Glomerular visceral epithelial cell (primary cell): ENCODE results near the gene PLXDC2.
"Not testable (repeated sequence)": the region's sequence is repeated elsewhere in the genome, so short reads cannot be mapped to it uniquely, and the experiment has no call there.

ENCODE experiments used
- DNase-seq: peaks from one replicate; pipeline ENCODE4 v3.0.0-alpha.2; 2016; ENCODE audit errors: extremely low spot score

Gene PLXDC2

DNA sequence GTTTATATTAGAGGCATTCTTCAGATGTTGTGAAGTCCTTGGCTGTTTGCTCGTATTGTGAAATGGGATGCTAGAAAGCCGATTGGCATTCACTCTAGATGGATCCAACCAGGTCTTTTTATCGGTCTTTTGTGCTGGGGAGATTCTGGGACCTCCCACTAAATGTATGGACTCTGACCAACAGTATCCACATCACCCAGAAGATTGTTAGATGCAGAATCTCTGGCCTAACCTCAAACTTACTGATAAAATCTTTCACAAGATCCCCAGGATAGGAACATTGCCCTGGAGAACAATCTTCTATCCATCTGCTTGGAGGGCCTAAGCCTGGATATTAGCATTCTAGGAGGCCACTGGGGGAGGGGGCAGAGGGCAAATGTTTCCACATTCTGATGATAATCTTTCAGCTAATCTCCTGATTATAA, 160.9 kb downstream of the PLXDC2 start:
- DNase-seq: no peak

DNA sequence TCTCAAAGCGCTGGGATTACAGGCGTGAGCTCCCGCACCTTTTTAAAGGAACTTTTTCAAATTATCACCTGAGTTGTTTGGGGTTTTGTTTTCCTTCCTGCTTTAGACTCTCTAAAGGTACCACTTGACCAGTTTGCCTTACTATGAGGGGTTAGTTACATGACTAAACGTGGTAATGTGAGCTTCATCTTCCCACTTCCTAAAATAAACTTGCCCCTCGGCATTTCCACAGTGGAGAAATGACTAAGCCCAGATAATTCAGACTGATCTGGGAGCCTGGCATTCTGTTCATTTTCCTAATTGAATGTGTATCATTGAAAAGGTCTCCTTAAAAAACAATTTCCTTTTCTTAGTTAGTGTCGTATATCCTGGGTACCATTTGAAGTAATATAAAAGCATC, 163.4 kb downstream of the PLXDC2 start:
- DNase-seq: no peak

DNA sequence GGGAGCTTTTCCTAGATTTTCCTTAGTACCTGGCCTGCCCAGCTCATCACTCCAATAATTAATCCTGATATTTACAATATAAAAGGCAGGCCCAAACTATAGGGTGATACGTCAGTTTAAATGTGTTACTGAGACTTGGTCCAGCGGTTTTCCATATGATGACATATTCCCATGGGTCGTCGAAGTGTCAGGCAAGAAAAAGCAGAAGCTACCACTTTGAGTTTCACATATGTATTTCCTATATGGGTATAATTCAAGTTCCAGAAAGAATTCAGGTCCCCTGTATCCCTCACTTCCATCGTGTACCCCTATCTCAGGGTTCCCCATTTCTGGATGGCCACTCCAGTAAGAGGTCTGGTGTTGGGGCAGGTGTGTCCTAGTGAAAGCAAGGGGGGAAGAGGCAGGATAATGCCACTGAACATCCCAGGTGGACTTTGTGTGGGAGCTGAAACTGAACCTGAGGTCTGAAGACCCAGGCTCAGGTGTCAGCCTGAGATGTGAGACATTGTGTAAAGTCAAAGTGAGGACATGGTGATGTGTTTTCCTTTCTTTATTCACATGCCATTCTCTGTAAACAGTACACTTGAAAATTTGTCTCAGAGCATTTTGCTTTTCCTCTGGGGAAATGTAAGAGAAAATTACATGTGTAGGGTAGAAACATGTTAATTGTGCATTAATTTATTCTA, 167.8 kb downstream of the PLXDC2 start:
- no peak for DNase-seq

DNA sequence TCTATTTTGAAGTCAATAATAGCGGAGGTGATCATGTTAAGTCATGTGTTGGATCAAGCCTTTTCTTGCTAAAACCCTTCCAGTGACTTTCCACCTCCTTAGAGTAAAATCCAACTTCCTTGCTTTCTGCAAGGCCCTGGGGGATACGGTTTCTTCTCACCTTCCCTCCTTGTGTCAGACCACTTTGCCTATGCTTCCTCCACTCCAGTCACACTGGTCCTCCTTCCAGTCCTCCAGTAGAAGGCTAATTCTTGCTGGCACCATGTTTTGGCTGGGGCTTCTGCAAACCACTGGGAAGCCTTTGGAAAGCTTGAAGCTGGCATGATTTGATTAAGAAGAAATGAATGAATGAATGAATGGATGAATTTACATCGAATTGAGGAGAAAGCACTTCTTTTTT, 169.5 kb downstream of the PLXDC2 start:
- DNase-seq: no peak

DNA sequence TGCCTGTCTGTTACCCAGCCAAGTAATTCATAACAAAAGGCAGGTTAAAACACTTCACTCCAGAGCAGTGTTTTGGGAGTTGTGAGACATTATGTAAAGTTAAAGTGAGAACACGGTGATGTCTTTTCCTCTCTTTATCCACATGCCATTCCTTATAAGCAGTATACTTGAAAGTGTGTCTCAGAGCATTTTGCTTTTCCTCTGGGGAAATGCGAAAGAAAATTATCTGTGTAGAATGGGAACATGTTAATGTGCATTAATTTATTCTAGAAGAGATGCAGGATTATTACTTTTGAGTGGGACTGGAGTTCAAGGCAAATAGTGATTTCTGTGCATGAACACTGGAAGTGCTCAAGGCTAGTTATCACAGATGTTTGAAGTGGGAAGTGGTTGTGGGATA, 170.4 kb downstream of the PLXDC2 start:
- no peak for DNase-seq

DNA sequence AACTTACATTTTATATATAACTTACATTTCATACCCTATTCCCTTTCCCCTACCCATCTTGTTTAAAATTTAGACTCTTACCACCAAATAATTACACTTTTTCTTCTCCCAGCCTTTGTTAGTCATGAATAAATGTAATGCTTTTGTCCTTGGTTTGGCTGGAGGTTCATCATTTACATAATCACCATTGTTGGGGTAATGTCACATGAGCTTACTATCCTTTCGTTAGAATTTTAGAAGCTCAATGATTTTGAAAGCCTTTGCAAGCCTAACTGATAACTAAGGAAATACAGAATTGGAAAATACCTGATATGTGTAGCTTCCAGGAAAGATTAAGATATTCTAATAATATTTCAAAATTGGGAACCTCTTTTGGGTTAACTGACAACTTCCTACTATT, 171.7 kb downstream of the PLXDC2 start:
- DNase-seq: no peak

DNA sequence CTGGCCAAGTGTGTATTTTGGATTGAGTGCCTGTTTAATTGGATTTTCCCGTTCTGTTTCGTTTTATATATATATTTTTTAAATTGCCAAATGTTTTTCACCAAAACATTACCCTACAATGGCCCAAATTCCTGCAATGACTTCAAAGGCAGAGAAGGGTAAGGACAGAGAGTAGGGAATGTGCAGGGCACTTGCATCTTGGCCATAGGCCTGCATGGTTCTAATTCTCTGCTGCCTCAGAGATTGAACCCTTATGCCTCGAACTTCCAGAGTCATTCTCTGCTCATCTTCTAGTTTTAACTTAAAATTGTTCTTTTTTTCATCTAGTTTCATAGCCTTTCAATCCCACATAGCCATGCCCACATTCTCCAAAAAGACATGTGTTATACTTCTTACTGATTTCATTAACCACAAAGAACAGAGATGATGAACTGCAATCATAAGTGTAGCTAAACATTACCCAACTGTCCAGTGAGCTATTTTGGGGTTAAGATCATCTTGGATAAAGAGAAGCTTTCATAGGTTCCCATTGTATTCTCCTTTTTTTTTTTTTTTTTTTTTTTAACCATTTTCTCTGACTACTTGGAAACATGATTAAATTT, 177.6 kb downstream of the PLXDC2 start:
- peak; percentile 4 for DNase-seq

DNA sequence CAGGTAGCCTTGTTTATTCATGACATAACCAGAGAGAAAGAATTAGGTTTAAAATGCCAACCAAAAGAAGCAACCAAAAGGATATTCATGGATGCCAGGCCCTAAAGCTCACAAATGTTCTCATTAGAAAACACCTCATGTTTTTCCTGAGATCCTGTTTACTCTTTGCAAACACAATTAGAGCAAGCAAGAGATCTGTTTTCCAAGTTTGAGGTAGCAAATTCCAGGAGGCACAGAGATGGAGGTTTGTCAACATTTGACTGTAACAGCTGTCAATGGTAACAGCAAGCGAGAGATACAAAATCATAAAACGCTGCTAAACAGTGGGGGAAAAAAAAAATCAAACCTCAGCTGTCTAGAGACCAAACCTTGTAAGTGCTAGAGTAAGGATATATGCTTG, 182.2 kb downstream of the PLXDC2 start:
- DNase-seq: no peak

DNA sequence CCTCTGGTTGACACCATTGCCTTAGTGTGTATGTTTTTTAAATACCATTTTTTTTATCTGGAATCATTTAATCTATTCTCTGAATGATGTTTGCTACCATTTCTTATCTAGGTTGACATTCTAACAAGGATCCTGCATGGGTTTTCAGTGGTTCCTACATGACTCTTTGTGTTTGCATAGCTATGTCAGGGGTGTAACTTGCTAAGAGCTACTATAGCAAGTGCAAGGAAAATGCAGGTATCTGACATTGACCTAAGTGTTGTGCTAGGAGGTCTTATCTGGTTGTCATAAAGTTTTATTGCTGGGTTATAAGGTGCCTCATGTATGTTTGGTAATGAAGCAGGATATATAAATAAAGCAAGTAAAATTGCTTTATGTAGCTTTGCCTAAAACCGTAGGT, 183.2 kb downstream of the PLXDC2 start:
- no peak for DNase-seq

DNA sequence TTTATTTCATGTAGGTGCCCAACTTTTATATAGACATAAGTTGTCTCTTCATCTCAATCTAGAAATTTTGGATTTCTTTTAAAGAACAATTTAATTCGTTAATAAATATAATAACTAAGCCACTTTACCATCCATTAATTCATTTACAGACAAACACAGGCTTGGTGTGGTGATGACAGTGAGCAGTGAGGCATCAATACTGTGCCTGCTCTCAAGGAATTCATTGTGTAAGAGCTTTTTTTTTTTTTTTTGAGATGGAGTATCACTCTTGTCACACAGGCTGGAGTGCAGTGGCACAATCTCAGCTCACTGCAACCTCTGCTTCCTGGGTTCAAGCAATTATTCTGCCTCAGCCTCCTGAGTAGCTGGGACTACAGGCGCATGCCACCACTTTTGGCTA, 185.8 kb downstream of the PLXDC2 start:
- not testable (repeated sequence) for DNase-seq

DNA sequence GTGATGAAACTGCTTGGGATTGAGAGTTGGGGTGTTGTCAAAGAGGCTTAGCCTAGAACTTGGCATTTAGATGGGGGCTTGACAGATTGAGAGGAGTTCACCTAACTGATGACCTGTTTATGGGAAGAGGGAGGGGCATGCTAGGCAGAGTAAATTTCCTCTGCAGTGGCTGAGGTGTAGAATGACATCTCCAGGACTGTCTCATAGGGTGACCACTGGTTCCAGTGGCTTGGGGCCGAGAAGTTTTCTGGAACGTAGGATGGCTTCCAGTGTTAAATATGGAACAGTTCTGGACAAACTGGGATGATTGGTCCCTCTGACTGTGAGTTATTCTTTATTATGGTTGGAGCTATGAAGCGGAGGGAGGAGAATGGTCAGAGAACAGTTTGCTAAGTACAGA, 186.4 kb downstream of the PLXDC2 start:
- DNase-seq: no peak

DNA sequence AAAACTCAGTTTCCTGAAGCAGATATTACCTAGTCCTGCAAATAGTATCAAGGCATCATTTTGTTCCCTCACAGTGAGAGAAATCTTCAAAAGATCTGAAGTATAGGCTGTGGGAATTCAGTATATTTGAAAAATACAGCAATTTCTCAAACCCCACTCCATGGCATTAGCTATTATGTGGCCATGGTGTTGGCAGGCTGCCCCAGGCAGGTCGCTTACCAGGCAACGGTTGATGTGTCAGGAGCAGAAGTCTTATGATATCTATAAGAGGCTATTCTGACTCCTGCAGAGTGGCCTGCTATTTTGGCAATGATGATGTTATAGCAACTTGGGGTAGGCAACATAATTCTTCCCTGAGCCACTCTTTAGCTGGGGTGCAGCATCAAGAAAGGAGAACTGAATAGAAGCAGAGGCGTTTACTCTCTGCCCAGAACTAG, 187.9 kb downstream of the PLXDC2 start:
- DNase-seq: no peak

DNA sequence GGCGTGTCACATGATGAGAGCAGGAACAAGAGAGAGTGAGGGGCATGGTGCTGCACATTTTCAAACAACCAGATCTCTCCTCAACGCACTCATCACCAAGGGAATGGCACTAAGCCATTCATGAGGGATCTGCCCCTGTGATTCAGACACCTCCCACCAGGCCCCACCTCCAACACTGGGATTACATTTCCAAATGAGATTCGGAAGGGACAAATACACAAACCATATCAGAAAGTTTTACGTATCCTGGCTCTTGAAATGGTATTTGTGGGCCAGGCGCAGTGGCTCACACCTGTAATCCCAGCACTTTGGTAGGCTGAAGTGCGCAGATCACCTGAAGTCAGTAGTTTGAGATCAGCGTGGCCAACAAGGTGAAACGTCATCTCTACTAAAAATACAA, 189.4 kb downstream of the PLXDC2 start:
- DNase-seq: no peak

DNA sequence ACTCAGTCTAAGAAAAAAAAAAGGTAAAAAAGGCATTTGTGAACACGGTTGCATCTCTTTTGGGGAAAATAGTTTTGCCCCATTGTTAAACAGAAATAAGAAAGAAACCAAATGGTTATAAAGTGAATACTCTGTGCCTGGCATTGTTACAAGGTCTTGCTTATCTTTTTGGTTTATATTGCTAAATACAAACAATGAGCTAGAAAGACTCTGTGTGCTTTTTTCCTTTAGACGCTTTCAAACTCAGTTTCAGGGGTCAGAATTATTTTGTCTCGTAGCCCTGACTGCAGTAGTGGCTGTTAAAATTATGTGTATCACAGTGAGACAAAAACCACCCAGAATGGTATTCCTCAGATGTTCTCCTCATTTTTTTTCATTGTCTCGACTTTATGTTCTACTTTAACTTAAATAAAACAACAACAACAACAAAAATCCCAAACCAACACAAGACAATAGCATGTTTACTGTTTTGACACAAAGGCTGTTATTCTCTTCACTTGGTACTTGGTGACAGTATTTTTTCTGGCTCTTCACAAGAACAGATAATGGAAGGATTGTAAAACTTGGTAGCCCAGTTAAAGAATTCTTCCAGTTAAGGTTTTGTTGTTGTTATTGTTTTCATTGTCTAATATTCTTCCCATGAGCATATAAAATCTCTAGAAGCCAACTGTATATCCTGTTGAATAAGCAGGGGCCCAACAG, 190.1 kb downstream of the PLXDC2 start:
- DNase-seq: no peak

DNA sequence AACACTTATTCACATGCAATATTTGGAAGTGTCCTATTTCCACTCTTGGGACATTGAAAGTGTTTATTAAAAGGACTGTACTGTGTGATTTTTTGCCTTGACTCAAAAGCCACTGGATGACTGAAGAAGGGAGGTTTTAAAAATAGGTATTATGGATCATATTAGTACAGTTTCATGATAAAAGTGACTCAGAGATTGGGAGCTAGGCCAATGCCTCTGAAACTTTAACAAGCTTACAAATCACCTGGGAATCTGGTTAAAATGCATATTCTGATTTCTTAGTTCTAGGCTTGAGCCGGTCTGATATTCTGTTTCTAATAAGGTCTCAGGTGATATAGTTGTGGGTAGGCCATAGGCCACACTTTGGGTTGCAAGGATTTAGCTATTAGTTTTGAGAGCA, 191.2 kb downstream of the PLXDC2 start:
- no peak for DNase-seq

DNA sequence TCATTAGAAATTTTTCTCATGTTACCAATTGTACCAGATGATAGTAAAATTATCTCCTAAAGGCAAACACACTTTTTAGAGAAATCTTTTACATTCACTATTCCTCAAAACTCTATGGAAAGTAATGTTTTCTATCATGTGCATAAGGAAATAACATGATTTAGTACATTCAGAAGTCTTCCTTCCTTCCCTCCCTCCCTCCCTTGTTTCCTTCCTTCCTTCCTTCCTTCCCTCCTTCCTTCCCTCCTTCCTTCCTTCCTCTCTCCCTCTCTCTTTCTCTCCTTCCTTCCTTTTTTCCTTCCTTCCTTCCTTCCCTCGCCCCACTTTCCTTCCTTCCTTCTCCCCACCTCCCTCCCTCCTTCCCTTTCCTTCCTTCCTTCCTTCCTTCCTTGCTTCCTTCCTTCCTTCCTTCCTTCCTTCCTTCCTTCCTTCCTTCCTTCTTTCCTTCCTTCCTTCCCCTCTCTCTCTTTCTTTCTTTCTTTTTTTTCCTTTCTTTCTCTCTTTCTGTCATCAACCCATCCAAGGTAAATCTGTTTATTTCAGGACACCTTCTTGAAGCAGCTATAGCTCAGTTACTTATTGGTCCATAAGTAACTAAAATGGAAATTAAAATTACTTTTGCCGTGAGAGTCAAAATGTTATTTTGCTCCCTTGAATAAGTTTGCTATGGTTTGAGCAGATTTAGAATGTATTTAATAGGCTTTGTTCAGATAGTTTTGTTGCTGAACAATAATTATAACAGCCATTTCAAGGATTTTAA, 197.9 kb downstream of the PLXDC2 start:
- DNase-seq: no peak

DNA sequence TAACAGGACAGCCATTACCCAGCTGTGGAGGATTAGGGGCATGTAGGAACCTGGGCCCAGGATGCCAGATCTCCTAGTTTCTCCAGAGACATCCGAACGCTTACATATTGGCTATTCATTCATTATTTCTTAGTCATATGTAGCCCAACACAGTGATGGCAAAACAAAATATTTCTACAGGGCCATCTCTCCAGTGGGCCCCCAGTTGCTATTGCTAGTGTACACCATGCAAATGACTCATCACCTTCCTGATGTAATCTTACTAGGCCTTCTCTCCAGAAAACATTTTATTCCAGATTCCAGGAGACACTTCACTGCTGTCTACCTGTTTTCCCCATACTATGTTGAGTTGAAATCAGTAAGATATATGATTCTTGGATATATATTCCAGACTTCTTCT, 201.7 kb downstream of the PLXDC2 start:
- DNase-seq: no peak

DNA sequence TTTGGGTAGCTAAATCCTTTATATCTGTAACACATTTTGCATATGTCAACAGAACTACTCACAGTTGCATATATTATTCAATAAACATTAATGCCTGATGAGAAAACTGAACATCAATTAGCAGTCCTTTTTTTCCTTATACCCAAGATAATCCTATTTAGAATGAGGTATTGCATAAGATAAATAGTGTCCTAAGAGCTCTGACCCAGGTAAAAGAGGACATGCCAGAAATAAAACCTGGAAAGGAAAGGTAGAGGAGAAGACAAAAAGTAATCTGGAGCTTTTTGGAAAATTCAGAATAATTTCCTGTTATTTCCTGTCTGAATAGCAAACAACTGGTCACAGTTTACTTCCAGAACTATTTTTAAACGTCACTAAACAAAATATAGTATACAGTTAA, 204.4 kb downstream of the PLXDC2 start:
- DNase-seq: no peak

DNA sequence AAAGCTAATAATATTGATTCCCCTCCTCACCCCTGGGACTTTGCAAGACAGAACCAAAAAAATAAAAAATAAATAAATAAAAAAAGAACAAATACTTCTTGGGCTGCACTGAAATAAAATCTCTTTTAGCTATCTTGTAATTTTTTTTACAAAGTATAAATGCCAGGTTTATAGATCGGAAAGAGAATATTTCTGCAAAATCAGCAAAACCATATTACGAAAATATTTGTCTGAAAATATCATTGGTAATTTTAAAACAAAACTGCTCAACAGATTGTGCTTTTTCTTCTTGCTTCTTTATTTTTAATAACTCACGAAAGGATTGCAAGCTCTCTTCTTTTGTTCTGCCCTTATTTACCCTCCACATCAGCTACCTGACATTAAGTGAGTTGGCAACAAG, 213.3 kb downstream of the PLXDC2 start:
- no peak for DNase-seq

DNA sequence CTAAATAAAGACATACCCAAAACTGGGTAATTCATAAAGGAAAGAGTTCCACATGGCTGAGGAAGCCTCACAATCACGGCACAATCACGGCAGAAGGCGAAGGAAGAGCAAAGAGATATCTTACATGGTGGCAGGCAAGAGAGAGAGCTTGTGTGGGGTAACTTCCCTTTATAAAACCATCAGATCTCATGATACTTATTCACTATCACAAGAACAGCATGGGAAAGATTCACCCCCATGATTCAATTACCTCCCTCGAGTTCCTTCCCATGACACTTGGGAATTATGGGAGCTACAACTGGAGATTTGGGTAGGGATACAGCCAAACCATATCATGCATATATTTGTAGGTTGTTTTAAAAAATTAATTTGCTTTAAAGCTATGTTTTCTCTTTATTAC, 217.2 kb downstream of the PLXDC2 start:
- DNase-seq: no peak

DNA sequence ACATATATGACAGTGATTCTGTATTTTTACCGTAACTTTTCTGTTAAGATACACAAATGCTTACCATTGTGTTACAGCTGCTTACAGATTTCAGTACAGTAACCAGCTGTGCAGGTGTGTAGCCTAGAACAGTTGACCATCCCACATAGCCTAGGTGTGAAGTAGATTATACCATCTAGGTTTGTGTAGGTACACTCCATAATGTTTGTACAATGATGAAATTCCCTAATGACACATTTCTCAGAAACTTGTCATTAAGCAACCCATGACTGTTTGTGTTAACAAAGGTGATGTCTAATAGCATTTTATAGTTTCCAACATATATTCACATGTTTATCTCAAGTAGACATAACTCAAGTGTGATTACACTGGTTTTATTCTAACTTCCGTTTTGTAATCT, 218.5 kb downstream of the PLXDC2 start:
- DNase-seq: no peak

DNA sequence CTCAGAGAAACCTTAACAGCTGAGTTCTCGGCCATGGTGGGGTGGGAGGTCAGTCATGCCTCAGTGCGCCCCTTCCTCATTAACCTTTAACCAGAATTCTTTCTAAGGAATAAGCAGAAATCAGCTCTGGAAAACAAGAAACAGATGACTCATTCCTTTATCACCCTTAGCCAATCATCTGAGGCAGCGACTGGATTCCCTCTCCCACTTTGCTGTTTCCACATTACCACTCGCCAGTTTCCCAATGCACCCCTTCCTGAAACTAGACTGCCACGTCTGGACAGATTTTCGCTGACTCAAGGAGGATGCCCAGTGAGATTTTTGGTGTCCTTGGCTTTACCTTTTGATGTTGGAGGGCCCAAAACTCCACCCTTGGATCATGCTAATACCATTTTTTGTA, 223.8 kb downstream of the PLXDC2 start:
- DNase-seq: peak; percentile 3

DNA sequence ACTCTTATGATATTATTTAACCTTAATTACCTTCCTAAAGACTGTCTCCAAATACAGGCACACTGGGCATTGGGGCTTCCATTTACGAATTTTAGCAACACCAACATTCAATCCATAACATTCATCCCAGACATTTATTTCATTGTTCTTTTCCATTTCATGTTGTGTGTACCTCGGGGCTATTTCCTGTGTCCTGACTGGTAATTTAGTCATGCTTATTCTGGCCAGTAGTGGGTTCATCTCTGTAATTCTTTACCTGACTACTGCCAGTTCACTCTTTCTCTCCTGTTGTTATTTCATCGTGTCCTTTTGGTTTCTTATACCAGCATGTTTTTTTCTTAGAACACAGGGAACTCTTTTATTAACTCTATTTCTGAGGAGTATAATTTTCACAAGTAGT, 225.7 kb downstream of the PLXDC2 start:
- DNase-seq: no peak
